MM.1S (cell line): Measurements from ENCODE around the gene SZT2.

Experiments used
- DNase-seq: peaks from one replicate; pipeline ENCODE4 v3.0.0-alpha.2; 2015
- H2AFZ ChIP-seq: fragments of 300-600 bp; sonication (generic); 2 replicates; pipeline ENCODE4 v1.6.0; 2016; ENCODE audit warnings: antibody characterized with exemption, low read length
- H3F3A ChIP-seq: fragments of 300-600 bp; sonication (generic); 2 replicates; pipeline ENCODE4 v1.6.1; 2016; ENCODE audit warnings: mild to moderate bottlenecking, antibody characterized with exemption, low read length, moderate library complexity, mixed read lengths; ENCODE audit not compliant: insufficient read depth
- H3K27ac ChIP-seq: fragments of 300-600 bp; sonication (generic); 2 replicates; pipeline ENCODE4 v1.5.1; 2016; ENCODE audit warnings: mild to moderate bottlenecking, low read length
- H3K27me3 ChIP-seq: fragments of 300-600 bp; sonication (generic); replicated peaks from 2 replicates; pipeline ENCODE4 v1.6.0; 2016; ENCODE audit warnings: low read length; ENCODE audit not compliant: insufficient read depth
- H3K36me3 ChIP-seq: fragments of 300-600 bp; sonication (generic); replicated peaks from 2 replicates; pipeline ENCODE4 v1.6.1; 2016; ENCODE audit warnings: mild to moderate bottlenecking, low read length, mixed read lengths; ENCODE audit not compliant: insufficient read depth
- H3K4me1 ChIP-seq: fragments of 300-600 bp; sonication (generic); 2 replicates; pipeline ENCODE4 v1.6.1; 2016; ENCODE audit warnings: low read length, mixed read lengths
- H3K4me2 ChIP-seq: fragments of 300-600 bp; sonication (generic); 2 replicates; pipeline ENCODE4 v1.6.0; 2016; ENCODE audit warnings: low read depth, low read length
- H3K4me3 ChIP-seq: fragments of 300-600 bp; sonication (generic); 2 replicates; pipeline ENCODE4 v1.5.1; 2016; ENCODE audit warnings: low read length, mixed read lengths
- H3K79me2 ChIP-seq: fragments of 300-600 bp; sonication (generic); 2 replicates; pipeline ENCODE4 v1.6.1; 2016; ENCODE audit warnings: mixed run types, low read length, mixed read lengths
- H3K9ac ChIP-seq: fragments of 300-600 bp; sonication (generic); 2 replicates; pipeline ENCODE4 v1.6.1; 2016; ENCODE audit warnings: low read length, mixed read lengths
- H3K9me2 ChIP-seq: fragments of 300-600 bp; sonication (generic); replicated peaks from 2 replicates; pipeline ENCODE4 v1.6.1; 2016; ENCODE audit warnings: mild to moderate bottlenecking, low read length, mixed read lengths; ENCODE audit not compliant: insufficient read depth
- H3K9me3 ChIP-seq: fragments of 300-600 bp; sonication (generic); replicated peaks from 2 replicates; pipeline ENCODE4 v1.6.1; 2016; ENCODE audit warnings: mild to moderate bottlenecking, low read length, mixed read lengths; ENCODE audit not compliant: insufficient read depth
- H4K20me1 ChIP-seq: fragments of 300-600 bp; sonication (generic); 2 replicates; pipeline ENCODE4 v1.6.1; 2016; ENCODE audit warnings: mild to moderate bottlenecking, low read length, moderate library complexity, mixed read lengths; ENCODE audit not compliant: insufficient read depth
- EZH2 ChIP-seq: fragments of 300-600 bp; sonication (generic); optimal IDR thresholded peaks from 2 replicates; pipeline ENCODE3; 2017; ENCODE audit warnings: low read depth, mild to moderate bottlenecking, antibody characterized with exemption, low read length, mixed read lengths
- EZH2phosphoT487 ChIP-seq: fragments of 300-600 bp; sonication (generic); IDR thresholded peaks from 2 replicates; pipeline ENCODE4 v1.6.1; 2018; ENCODE audit warnings: antibody characterized with exemption, low read length
- TF ChIP-seq, protein P1 (sequence below): fragments of 300-600 bp; sonication (generic); IDR thresholded peaks from 2 replicates; pipeline ENCODE4 v1.5.1; 2016; ENCODE audit warnings: antibody characterized with exemption, low read length, mixed read lengths

SZT2 gene

GRCh38 chr1:43351421-43352350, 38.0 kb upstream of the SZT2 start:
- Histone ChIP-seq H3K4me1 (peaks cover 10% of the 10 kb centered on the region), H3K79me2 (no peaks in the 10 kb centered on the region), H3K36me3 (no peaks in the 10 kb centered on the region), H2AFZ (no peak overlapping the region), H3K9me3 (no peaks in the 10 kb centered on the region), H3K27ac (no peak overlapping the region), H3K4me2 (no peak overlapping the region), H3K9me2 (no peaks in the 10 kb centered on the region), H4K20me1 (no peaks in the 10 kb centered on the region), H3K27me3 (0 out of 2 replicates have a peak, but pooled peaks cover 6% of the 10 kb centered on the region), H3K4me3 (no peak overlapping the region), H3F3A (peaks cover 9% of the 10 kb centered on the region), H3K9ac (no peak overlapping the region)
- DNase-seq: no peak
- TF ChIP-seq EZH2 (no peak), EZH2phosphoT487 (no peak)
- TF ChIP-seq, protein P1, sequence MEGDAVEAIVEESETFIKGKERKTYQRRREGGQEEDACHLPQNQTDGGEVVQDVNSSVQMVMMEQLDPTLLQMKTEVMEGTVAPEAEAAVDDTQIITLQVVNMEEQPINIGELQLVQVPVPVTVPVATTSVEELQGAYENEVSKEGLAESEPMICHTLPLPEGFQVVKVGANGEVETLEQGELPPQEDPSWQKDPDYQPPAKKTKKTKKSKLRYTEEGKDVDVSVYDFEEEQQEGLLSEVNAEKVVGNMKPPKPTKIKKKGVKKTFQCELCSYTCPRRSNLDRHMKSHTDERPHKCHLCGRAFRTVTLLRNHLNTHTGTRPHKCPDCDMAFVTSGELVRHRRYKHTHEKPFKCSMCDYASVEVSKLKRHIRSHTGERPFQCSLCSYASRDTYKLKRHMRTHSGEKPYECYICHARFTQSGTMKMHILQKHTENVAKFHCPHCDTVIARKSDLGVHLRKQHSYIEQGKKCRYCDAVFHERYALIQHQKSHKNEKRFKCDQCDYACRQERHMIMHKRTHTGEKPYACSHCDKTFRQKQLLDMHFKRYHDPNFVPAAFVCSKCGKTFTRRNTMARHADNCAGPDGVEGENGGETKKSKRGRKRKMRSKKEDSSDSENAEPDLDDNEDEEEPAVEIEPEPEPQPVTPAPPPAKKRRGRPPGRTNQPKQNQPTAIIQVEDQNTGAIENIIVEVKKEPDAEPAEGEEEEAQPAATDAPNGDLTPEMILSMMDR: no peak

DNA sequence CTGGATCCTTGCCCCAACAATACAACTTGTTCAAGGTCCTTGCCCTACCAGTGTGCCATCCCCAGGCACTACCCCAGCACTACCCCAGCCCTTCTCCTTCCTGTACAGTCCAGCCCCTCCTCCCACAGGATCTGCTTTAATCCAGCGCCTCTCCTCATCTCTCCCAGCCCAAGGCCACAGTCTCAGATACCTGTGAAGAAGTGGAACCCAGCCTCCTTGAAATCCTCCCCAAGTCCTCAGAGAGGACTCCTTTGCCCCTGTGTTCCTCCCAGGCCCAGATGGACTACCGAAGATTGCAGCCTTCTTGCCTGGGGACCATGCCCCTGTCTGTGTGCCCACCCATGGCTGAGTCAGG, 37.4 kb upstream of the SZT2 start:
- Histone ChIP-seq H3K4me2 (no peak overlapping the region), H3K9me3 (no peaks in the 10 kb centered on the region), H3K4me1 (peaks cover 10% of the 10 kb centered on the region), H2AFZ (no peak overlapping the region), H3K9me2 (no peaks in the 10 kb centered on the region), H3K79me2 (no peaks in the 10 kb centered on the region), H3K4me3 (no peak overlapping the region), H3K27me3 (0 out of 2 replicates have a peak, but pooled peaks cover under 1% of the 10 kb centered on the region), H3K36me3 (no peaks in the 10 kb centered on the region), H3F3A (peaks cover 9% of the 10 kb centered on the region), H3K27ac (no peak overlapping the region), H3K9ac (no peak overlapping the region), H4K20me1 (no peaks in the 10 kb centered on the region)
- no peak for TF ChIP-seq EZH2
- TF ChIP-seq, protein P1: no peak
- no peak for TF ChIP-seq EZH2phosphoT487
- DNase-seq: no peak

DNA sequence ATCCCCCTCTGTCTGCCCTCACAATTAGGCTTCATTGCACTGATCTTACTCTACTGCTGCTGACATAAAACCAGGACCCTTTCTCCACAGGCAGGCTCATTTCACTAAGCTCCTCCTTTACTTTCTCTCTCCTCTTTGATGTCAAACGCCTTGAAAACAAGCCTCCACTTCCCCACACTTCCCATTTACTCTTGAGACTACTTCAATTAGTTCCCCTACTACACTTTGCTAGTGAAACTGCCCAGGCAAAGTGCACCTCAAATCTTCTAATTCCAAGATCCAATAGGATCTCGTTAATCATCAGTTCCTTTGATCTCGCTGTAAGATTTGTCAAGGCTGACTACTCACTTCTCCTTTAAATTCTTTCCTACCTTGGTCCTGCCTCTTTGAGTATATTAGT, 36.8 kb upstream of the SZT2 start:
- Histone ChIP-seq H3K9ac (no peak overlapping the region), H3K9me3 (no peaks in the 10 kb centered on the region), H3K36me3 (no peaks in the 10 kb centered on the region), H4K20me1 (no peaks in the 10 kb centered on the region), H3K4me2 (no peak overlapping the region), H3K27ac (no peak overlapping the region), H3K79me2 (no peaks in the 10 kb centered on the region), H3K27me3 (no peaks in the 10 kb centered on the region), H3K9me2 (no peaks in the 10 kb centered on the region), H3K4me3 (no peak overlapping the region), H2AFZ (no peak overlapping the region), H3K4me1 (peaks cover 10% of the 10 kb centered on the region), H3F3A (peaks cover 10% of the 10 kb centered on the region)
- no peak for DNase-seq
- no peak for TF ChIP-seq EZH2
- no peak for TF ChIP-seq EZH2phosphoT487
- TF ChIP-seq, protein P1: no peak
